HG02571 (cell line): ENCODE measurements around the gene TWF2.

ENCODE experiments used
- ATAC-seq: cut with Tn5 transposase; IDR thresholded peaks from one replicate; pipeline ENCODE4 v1.9.1; 2021; ENCODE audit warnings: mild to moderate bottlenecking, moderate library complexity; ENCODE audit not compliant: unreplicated experiment

The TWF2 gene

DNA sequence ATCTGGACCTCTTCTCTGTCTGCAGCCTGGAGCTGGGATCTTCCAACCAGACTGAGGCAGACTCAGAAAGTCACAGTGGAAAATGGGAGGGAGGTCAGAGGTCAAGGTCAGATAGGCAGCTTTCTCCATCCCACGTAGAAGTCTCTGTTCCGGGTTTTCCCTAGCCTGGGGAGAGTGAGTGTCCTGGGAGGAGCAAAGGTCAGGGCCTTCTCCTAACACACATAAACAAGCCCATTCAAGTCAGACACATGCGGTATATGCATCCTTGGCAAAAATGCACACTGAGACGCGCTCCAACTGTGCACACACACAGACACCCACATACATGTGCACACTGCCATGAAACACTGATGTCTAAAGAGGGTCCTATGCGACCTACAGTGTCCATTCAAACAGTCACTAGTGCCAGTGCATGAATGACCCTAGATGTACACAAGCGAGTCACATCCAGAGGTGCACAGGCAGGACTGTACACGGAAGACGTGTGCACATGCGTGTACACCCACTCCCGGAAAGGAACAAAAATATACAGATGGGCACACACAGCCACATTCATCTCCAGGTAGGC lies 681 bp downstream of the TWF2 start:
- peak; percentile 2 for ATAC-seq

DNA sequence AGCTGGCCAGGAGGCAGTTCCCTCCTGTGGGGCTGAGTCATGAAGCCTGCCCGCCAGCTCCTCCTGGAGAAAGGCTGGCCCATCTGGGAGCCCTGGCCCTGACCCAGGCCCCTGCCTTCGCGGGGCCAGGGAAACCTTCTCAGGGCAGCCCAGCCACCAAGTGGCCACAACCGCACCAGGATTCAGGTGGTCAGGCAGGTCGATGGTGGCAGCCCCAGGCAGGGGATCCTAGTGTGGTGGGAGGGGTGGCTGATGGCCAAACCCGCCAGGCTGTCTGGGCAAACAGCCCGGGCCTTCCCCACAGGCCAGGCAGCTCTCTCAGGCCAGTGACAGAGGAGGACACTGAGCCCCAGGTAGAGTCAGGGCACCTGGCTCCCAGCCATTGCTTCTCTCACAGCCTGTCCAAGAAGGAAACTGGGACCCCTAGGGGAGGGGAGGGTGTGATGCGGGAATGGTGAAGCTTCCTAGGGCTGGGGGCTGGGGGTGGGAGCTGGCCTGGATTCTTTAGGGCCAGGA lies 1.2 kb downstream of the TWF2 start:
- ATAC-seq = no peak

DNA sequence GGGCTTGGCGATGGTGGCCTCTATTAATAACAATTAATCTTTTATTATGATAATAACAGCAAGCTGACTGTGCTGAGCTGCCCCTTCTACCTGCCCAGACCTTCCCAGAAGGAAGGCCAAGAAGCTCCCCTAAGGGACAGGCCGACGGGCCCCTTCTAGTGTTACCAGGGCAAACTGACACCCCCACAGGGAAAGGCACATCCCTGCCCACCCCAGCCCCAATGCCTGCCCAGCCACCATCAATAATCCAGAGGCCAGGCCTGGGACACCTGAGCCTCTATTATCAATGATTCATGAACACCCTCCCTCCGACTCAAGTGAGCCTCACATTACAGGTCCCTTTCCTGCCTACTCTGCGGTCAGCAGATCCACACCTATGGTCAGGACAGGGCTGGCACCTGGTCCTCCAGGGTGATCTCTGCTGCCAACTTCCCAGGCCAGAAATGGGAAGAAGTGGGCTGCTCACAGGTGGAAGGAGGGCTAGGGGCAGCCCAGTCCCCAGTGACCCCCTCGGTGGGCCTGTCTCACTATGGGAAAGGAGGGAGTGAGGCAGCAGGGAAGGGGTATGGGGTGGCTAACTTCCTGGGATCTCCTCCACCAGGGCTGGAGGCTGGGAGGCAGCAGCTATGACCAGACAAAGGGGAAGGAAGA lies 1.8 kb downstream of the TWF2 start:
- no peak for ATAC-seq

DNA sequence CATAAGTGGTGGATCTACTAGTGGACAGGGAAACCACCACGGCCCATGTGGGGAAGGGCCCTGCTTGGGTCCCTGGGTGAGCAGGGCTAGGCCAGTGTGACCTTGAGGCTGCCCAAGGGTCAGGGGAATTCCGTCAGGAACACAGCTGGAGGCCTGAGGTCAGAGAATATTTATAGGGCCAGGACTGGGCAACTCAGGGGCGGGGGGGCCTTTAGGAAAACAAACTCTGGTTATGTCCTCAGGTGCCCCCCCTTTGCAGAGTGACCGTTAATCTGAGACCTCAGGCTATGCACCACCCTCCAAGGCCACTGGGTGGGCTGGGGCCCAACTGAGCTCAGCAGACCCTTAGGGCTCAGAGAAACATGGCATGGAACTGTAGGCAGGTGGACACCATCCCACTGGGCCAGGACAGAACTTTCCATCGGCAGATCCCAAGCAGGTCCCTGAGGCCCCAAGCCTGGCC lies 2.5 kb downstream of the TWF2 start:
- no peak for ATAC-seq

DNA sequence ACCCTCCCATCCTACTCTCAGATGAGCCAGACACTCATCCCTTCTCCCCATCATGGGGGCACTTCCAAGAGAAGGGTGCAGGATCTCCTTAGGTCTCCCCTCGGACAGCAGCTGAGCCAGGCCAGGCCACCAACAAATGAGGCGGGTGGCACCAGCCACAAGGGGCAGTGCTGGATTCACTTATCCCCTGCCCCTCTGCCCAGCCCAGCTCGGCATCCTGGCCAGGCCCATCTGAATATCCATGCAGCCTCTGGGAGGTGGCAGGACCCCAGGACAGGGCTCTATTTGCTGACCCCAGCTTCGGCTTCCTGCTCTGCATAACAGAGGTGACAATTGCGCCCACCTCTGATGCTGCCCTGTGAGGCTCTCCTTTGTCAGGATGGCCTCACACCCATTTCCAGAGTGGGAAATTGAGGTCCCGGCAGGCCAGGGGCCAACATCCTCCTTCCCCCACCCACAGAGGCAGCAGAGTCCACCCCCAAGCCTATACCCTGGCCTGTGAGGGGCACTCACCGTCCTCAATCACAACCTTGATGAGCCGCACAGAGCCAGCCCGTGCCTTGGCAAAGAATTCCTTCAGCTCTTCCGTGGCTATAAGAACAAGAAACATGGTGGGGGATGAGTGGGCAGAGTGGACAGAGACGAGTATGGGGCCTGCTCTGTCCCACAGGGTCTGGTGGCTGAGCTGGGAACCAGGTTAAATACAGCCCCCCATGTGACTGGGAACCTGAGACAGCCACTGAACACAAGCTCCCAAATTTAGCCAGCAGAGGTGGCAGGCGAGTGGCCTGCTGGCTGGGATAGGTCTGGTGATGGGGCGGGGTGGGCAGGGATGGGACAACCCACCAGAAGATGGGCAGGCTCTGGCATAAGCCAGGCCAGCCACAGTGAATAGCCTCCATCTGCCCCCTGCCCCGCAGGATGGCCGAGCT lies 4.2 kb downstream of the TWF2 start:
- no peak for ATAC-seq

DNA sequence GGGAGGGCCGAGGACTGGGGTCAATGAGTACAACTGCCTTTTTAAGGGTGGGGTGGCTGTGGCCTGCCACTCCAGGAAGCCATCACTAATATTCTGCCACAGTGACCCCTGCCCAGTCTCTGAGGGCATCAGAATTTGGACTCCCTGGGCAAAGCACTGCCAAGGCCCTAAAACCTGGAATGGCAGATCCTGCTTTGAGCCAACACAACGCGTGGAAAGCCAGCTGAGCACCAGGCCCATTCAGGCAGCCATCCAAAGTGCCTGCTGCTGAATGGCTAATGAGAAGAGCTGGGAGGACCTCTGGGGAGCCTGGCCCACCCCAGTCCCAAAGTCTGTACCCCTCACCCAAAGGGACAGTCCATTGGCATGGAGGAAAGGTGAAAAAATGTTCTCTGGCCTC lies 5.0 kb downstream of the TWF2 start:
- no peak for ATAC-seq

DNA sequence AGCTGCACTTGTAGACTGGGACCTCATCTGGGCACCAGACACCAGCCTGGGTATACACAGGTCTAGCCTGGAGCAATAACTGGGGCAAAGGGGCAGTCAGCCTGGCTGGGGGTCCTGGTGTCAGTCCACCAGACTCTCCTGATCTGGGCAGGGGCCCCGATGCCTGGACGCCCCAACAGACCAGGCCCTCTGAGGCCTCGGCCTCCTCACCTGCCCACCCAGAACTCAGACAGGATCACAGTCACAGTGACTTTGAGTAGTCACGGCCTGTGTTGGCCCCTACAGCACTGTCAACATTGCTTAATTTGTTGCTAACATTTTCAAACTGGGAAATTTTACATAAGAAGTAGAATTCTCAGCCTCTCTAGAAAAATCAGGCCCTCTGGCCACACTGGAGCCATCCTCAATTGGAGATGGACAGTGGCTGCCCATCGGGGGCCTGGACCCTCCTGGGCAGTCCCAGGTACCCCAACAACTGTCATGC lies 5.8 kb downstream of the TWF2 start:
- no peak for ATAC-seq

DNA sequence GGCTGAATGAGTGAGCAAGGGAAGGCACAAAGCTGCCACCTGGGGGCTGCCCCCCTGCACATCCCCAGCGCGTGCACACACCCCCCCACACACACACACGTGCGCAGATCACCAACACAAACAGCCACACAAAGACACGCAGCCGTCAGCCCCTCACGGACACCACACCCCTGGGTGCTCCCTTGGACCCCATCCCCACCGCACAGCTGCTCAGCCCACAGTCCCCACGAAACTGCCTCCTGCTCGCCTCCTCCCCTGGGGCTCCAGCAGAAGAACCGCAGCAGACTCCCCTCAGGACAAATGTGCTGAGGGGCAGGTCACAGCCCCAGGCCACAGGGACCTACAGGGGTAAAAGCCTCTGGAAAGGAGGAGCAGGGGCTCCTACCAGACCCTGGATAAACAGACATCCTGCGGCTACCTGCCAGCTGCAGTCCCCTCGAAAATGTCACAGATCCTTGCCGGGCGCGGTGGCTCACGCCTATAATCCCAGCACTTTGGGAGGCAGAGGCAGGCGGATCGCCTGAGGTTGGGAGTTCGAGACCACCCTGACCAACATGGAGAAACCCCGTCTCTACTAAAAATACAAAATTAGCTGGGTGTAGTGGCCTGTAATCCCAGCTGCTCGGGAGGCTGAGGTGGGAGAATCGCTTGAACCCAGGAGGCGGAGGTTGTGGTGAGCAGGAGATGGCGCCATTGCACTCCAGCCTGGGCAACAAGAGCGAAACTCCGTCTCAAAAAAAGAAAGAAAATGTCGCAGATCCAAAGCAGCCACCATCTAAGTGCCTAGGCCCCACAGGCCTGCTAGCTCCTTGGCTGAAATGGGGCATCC lies 6.5 kb downstream of the TWF2 start:
- ATAC-seq = no peak

DNA sequence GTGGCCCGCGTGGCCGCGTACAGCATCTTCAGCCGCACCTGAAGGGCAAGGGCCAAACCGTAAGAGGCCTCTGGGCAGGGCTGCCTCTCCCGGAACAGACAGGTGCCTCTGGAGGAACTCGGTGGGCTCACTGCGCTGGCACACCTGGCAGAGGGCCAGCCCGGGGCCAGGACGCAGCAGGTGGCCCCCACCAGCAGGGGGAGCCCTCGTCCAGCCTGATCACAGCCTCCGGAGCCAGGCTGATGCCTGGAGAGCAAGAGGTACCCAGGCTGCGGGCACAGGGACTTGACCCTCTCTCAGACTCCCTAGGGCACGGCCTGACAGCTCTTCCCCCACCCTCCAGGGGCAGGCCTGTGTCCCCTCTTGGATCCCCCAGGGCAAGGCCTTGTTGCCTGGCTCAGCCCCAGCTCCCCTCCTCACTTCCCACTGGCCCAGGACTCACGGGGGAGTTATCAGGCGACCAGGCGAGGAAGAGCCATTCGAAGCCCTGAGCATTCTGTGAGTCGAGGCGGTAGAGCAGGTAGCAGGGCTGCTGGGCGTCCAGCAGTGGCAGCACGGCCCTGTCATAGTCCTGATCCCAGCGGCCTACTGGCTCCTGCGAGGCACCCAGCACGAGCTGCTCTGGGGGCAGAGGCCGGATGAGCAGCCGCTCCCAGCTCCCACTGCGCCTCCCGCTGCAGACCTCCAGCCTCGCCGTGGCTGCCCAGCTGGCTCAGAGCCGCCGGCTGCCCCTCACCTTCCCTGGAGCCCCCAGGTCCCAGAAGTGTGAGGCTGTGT lies 7.3 kb downstream of the TWF2 start:
- no peak for ATAC-seq

DNA sequence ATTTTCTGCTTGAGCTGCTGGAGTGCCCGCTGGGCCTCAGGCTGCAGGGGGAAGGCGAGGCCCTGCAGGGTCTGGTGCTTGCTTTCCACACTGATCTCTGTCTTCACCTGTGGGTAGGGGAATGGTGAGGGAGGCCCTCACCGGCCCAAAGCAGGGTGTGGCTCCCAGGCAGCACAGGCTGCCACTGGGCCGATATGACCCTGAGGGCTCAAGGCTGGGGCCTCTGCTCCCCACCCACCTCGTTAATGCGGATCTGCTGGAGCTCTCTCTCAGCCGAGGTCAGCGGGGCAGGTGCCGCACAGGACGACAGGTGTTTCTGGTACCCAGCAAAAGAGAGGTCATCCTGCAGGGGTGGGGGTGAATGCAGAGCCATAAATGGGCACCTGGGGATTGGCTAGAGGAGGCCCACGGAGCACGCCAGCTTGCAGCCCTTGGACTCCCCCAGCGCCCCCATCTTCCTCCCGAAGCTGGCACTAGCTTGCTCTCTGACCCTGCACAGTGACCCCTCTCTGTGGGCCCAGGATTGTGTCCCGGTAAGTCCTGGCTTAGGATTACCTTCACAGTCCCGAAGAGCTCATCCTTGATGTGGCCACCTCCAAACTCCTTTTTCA lies 8.0 kb downstream of the TWF2 start:
- no peak for ATAC-seq

DNA sequence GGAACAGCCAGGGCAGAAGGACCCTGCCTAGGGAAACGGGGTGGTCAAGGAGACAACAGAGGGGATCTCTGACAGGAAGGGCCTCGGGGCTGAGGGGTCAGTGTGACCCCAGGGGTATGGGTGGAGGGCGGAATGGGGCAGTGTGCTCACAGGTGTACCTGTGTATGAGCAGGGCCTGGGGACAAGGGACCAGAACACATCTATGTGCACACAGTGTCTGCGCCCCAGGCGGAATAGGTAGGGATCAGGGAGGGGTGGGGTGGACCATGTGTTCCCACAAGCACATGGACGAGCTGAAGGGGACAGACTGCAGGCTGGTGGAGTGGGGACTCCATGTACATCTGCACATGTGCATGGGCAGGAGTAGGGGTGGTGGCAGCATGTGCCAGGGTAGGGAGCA lies 8.5 kb downstream of the TWF2 start:
- no peak for ATAC-seq

DNA sequence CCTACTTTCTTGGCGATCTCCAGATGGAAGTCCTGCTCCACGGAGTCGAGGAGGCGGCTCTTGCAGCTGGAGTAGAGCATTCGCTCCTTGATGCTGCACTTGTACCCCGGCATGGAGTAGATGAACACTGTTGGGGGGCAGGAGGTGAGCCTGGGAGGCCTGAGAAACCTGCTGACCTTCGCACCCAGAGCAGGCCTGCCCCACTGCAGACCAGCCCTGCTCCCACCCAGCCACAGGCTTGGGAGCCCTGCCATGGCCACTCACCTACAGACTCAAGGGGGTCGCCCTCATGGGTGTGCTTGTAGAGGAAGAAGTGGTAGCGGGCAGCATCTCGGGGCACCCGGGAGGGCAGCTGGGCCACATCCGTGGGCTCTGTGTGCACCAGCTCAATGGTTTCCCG lies 9.3 kb downstream of the TWF2 start:
- ATAC-seq = no peak

DNA sequence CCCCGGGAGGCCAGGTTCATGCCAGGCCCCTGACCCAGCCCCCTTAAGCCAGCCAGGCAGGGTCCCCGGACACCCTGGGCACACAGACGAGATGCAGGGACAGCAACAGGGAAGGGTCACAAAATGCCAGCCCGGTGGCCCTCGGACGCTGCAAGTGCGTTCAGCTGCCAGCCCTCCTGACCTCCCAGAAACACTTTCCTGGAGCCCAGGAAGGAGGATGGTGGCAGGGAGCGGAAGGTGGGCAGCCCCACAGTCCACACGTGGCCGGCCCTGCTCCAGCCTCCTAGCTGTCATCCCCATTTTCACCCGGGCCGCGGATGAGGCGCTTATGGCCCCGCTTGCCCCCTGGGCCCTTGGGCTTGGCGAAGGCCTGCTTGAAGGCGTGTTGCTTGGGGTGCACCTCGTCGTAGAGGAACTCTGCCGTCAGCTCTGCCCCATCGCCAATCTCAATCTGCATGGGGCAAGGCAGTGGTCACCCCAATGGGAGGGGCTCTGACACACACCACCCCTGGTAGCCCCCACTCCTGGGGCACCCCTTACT lies 10.1 kb downstream of the TWF2 start:
- ATAC-seq = no peak

DNA sequence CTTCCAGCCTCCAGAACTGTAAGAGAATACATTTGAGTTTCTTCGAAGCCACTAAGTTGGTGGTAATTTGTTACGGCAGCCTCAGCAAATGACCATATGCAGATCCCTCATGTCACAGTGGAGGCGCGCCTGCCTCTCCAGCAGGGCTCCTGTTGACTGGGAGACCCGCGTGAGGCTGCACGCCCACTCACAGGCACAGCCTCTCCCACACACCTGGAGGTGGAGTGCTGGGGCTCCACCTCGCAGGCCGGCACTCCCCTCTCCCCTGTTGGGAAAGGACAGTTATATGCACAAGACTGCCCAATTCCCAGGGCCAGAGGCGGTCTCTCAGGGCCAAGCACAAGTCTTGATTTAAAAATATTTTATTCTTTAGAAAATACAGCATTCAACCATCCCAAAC lies 10.7 kb downstream of the TWF2 start:
- no peak for ATAC-seq

DNA sequence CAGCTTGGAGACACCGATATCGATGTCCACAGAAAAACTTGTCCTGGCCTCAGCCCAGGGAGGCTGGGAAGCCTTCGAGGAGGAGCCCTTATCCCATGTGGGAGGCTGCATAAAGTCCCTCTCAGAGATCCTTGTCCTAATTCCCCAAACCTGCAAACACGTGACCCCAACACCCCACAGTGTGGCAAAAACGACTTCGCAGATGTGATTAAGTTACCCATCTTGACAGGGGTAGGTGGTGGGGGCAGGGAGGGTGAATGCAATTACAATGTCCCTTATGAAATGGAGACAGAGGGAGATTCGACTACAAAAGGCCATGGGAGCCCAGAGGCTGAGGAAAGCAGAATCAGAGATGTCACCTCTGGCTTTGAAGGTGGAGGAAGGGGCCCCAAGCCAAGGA lies 11.2 kb downstream of the TWF2 start:
- no peak for ATAC-seq

DNA sequence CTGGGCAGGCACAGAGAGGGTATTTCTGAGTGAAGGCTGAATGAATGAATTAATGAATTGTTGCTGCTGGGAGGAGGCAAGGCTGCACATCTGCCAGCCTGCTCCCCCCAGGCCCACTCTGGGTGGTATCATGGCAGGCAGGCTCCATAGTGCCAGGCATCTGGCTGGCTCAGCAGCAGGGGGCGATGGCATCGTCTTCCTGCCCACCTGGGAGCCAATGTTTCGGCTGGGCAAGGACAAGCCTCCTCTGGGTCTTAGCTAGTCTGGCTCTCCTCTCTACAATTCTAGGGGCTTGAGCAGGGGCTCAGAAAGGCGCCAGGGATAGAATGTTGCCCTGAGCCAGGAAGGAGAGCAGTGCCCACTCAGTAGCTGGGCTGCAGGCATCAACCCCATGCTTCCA lies 11.8 kb downstream of the TWF2 start:
- no peak for ATAC-seq

DNA sequence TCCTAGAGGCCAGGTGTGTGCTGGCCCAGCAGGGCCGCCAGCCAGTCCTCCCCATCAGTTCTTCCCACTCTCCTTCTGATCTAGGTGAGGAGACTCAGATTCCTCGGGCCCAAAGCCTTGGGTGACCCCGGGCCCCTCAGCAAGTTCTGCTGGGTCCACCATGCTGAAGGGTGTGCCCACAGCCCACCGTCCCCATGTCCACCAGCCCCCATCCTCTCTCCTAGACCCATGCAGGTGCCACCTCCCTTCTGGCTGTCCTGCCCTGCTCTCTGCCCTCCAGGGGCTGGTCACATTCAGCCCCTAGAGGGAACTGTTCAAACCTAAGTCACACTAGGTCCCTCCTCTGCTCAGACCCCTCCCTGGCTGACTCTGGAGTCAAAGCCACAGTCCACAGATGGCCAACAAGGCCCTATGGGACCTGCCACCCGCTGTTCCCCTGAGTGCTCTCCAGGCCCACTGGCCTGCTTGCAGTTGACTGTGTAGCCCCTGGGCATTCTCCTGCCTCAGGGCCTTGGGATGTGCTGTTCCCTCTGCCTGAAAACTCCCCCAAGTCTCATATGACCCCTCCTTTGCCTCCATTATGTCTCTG lies 12.6 kb downstream of the TWF2 start:
- ATAC-seq = no peak

DNA sequence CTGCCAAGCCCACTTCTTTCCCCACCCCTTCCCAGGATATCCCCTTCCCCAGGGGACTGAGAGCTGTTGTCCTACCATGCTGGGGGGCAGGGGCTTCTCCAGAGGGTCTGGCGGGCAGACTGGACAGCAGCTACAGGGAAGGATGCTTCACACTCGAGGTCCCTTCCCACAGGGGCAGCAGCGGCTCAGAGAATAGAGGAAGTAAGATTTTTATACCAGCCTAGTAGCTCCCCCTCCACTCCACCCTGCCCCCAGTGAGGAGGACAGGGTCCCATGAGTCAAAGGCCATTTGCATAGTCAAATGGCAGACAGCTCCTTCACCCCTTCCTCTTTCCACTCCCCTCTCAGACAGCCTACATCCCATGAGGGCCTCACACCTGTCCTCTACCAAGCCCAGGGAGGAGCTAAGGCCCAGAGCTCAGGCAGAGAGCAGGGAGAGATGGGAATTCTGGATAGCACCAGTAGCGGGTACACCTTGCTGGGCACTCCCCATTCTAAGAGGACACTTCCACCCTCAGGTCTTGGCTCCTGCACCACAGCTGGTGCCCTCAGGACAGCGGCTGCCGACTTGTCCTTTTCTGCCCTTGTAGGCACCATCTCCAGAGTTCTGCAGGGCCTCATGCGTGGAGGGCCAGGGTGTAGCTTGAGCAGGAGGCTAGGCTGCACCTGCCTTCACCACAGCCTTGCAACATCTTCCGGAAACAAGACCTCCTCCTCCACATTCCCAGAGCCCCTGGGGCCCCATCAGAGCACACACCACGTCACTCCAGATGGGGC lies 13.3 kb downstream of the TWF2 start, which contains the start of gene TLR9:
TSS of gene TLR9 (minus strand) at position 194 of the 777 bp plus-strand sequence. CDS start at position 78, 116 bp downstream.
- peak; percentile 79 for ATAC-seq
